SHP77 (cell line): ENCODE measurements around the gene OR3A3.

Experiments
- DNase-seq, 2 experiments: peaks; one replicate each; lab custom pipeline; 2025; lab: John Stamatoyannopoulos, UW

The OR3A3 gene

DNA sequence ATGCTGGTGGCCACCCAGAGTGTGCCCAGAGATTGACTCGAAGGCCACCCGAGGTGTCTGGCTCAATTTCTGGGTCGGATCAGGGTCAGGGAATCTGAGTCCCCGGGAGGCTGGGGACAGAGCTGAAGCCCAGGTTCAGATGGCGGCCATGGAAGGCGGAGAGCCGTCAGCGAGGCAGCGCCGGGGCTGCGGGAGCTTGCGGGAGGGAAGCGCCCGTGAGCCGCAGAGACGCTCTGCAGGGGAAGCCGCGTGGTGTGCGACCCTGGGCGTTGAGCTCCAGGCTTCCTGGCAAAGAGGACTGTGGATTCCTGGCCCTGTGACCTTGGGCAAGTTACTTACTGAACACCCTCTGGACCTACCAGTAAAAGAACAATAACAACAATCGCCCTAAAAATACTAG lies 61.0 kb downstream of the OR3A3 start:
- no peak for DNase-seq
